HG03378 (cell line): ENCODE measurements around the gene BCAS3.
"Not testable (repeated sequence)": the region's sequence is repeated elsewhere in the genome, so short reads cannot be mapped to it uniquely, and the experiment has no call there.

ENCODE experiments used
- ATAC-seq: cut with Tn5 transposase; IDR thresholded peaks from one replicate; pipeline ENCODE4 v1.9.1; 2021; ENCODE audit warnings: mild to moderate bottlenecking, moderate library complexity; ENCODE audit not compliant: unreplicated experiment

BCAS3 gene

DNA sequence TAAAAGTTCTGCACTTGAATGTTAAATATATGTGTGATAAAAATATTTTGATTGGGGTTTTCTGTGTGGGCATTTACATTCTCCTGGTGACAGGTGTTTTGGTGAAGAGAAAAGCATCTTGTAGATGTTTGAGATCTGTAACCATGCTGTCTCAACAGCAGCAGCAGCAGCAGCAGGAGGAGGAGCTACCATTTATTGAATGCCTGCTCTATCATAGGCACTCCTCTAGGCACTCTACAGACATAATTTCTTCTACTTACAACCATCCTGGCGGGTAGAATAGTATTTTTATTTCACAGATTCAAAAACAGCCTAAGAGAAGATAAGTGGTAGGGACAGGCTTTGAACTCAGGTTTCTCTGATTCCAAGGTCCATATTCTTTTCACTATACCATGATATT, 562.3 kb downstream of the BCAS3 start:
- no peak for ATAC-seq

DNA sequence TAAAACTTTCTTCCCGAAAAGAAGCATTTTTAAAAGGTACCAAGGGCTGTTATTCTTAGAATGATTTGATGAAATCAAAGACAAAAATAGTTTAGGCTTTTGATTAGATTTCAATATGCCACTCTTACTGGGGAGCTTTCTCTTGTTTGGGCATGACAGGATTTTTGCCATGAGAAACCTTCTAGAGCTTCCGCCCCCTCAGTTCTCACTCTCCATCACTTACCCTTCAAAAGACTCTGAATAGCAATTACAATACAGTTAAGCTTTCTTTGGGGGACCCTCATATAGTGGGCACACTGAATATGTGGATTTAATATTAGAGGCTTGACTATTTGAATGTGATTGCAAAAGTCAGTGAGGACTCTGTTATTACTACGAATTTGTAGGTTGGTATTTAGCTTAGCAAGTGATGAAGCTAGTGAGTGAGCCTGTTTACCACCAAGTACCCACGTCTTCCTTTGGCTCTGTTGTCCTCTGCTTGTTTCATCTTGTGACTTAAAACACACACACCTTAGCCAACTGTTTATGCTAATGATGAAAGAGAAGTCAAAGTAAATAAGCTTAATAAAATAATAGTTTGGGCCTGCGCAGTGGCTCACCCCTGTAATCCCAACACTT, 563.3 kb downstream of the BCAS3 start:
- no peak for ATAC-seq

DNA sequence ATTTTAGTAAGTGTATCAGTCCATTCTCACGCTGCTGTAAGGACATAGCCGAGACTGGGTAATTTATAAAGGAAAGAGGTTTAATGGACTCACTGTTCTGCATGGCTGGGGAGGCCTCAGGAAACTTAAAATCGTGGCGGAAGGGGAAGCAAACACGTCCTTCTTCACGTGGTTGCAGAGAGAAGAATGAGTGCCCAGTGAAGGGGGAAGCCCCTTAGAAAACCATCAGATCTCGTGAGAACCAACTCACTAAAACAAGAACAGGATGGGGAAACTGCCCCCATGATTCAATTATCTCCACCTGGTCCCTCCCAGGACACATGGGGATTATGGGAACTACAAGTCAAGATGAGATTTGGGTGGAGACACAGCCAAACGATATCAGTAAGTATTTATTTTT, 567.3 kb downstream of the BCAS3 start:
- not testable (repeated sequence) for ATAC-seq

DNA sequence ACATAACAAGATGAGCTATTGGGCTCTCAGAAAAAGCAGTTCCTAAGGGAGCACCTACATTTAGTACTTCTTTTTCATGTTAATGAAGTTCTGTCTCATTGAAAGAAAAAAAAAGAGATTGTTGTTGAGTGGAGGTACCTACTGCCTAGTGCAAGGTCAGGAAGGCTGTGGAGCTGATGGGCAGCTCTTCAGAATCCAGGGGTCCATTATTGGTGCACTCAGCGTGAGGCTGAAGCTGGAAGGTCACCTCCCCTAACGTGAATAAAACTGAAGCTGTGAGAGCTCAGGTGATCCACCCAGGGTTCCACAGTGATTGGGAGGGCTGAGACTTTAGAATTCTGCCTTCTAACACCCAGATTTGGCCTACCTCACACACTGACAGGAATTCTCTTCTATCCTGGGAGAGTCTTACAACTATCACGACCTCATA, 568.1 kb downstream of the BCAS3 start:
- ATAC-seq, result no peak

DNA sequence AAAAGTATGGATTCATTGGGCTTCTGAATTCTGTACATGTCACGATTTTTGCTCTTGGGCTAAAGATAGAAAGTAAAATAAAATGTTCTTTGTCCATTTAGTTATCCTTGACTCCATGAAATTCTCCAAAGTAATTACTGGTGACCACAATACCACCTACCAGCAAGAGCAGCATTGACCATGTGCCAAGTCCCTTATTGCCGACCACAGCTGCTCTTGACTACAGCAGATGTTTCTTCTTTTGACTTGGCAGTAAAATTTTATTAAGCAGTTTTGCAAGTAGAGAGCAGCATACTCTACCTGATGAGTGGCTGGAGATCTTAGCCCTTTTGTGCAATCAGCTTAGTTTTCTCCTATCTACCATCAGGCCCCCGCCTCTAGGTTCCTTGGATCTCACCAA, 569.8 kb downstream of the BCAS3 start:
- no peak for ATAC-seq

DNA sequence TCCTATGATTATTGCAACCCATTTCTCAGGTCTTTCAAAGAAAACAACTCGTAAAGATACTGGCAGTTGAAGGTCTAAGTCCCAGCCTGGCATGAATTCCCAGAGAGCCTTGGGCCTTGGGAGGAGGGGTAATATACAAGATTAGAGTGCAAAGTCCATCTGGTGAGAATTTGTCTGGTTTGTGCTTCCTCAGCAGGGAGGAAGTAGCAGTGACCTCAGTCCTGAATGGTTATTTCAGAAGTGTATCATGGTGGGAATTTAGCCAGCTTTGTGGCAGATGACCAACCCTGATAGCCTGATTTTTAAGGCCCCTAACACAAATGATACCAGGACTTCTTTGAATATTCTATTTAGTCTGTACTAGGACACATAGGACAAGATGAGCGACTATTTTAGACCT, 570.7 kb downstream of the BCAS3 start:
- ATAC-seq, result no peak

DNA sequence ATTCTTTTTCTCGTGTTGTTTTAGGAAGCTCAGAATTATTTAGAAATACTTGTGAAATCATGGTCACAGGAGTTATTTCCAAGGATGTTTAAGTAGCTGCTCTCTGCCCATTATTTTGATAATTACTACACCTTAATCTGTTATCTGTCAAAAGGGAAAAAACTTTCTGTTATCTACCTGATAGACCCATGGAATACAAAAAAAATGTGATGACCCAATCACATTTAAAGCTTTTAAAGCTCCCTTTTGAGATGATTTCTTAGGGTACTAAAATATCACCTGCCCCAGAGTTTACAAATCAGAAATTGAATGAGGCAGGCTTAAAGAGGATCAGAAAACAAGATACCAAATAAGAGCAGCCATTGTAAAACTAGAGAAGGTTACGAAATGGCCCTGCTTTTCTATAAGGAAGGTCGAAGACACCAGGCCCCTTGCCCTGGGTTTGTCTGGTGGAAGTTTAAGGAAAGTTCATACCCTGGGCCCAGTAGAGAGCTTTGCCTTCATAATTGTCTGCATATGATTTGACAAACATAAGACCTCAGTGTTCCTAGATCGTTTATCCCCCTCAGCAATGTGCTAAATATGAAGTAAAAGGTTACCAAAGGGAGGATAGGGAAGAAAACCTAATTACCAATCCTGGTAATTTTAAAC, 572.1 kb downstream of the BCAS3 start:
- ATAC-seq, result no peak

DNA sequence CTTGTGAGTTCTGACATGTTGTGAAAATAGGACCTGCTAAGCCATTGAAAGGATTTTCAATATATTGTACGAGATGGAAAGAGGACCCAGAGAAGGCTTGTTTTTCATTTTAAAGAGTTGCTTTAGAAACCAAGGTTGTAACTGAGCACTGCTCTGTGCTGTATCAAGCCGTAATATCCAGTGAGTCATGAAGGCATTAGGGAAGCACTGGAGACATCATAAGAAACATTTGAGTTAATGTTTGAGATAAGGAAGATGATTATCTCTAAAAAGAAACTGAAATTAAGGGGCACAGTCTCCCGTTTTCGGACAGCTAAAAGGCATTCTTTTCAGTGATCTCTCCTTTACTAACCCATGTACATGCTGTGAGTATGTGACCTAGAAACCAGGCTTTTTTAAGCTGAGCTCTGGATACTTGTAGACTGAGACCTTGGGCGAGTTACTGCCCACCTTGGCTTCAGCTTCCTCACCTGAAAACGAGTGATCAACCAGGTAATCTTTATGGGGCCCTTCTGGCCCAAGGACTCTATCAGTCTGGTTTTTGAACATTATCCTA, 572.8 kb downstream of the BCAS3 start:
- no peak for ATAC-seq

DNA sequence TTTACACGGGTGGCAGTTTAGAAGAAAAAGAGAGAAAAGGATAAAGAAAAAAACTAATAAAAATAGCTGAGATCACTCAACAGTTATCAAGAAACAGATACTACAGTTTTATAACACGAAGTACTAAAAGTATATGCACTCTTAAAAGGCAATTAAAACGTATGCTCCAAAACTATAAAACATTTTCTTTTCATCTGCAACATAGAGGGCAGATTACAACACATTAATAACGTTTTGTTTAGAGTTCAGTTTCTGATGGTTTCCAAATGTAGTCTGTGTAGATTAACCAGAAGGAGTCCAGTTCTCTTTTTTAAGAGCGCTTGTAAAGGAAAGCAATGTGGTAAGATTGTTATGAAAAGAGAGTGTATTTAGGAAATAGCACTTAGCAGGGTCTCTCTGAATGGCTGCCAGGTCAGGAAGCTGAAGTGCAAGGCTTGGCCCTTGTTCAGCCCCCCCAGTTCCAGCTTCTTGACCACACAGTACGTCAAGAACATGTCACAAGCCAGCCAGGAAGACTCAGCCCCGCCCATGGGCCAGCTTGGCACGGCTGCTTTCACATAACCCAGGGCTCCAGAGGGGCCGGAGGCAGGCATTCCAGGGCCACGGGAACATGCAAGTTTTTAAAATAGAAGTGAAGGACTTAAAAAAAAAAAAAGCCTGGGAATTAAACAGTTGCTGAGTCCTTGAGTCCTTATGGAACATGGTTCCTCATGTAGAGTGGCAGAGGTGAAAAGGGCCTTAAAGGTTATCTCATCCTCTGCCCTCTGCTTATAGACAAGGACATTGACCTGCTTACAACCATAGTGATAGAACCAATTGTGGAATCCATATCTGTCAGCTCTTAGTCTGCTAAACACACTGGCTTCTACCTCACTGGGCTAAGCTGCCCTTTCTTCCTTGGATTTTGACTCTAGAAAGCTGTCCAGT, 574.6 kb downstream of the BCAS3 start:
- no peak for ATAC-seq

DNA sequence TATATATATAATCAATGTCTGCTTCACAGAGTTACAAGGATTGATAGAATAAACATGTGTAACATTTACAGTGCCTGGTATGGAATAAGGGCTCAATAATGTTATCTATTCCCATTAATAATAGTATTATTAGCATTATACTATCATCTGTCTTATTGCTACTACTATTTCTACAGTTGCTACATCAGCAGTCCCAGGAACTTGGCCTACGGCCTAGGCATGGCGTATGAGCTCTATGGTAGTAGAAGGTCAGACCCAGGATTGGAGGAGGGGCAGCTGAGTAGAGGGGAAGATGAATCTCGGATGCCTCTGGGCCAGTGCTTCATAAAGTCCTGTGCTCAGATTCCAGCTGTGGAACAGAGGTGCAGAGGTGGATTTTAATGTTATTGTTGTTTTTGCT, 575.7 kb downstream of the BCAS3 start:
- ATAC-seq, result no peak

DNA sequence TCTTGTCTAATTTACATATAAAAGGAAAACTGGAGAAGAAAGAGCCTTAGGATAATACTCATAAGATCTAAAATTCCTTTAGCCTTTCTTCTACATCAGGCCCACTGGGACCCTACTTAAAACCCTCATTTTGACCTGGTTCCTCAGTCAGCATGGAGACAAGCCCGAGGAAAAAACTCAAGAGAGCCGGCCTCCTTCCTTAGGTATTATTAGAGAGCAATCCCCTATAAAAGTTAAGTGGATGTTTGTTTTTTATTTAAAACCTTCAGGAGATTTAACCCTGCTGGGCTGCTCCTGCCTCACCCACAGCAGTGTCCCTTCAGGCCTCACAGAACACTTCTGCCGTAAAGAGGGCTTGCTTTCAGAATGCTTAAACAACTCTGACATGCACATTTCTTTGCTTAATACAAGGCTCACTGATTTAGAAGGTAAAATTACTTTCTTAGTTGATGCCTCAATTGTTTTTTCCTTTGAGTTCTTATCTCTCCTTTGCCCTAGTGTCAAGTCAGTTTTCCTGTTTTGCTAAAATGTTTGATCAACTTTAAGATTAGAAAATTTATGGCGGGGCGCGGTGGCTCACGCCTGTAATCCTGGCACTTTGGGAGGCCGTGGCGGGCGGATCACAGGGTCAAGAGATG, 576.4 kb downstream of the BCAS3 start:
- no peak for ATAC-seq

DNA sequence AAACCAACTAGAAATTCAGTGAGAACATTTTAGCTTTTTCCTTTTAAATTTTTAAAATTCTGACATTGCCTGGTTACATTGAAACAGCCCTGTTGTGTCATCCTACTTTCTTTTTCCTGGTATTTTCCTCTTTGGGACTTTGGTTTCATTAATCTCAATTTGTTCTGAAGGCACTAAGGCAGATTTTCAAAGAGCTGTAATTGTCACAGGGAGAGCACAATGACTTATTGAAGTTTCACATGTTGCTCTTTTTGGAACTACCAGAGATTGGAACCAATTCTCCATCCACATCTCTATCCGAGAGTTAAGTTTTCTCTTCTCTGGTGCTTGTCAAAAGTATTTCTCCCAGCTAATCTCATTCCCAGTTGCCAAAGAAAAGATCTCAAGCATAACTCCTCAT, 577.3 kb downstream of the BCAS3 start:
- ATAC-seq, result no peak

DNA sequence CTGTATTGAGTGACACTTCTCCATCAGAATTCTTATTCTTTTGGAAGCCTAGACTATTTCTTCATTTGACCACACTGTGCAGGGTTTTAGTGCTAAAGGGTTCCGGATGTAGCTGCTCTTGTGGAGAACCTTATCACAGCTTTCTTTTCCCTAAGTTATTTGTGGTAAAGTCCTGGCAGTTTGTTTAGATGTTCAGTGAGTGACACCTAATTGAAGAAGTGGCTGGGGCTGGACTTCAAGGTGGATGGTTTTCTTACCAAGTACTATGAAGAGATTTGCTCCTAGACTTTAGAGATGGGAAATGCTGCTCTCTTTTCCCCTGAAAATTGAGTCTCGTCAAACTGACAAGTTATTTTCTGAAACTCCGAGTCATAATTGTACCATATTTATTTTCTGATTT, 578.0 kb downstream of the BCAS3 start:
- ATAC-seq, result no peak

DNA sequence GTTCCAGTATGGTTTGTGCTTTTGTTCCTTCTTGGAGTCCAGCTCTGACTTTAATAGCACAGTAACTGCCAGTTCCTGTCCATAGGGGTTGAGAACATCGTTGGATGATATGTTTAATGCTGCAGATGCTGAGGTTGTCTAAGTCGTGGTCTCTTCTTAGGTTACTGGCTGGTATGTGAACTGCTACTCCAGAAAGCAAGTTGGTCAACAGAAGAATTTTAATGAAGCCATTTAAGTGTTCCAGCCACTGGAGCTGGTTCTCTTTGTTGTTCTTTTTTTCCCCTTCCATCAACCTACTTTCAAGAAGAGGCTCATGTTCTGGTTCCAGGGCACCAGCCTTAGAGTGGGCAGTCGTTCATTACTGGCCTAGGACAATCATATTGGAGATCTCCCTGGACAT, 581.7 kb downstream of the BCAS3 start:
- ATAC-seq, result no peak

DNA sequence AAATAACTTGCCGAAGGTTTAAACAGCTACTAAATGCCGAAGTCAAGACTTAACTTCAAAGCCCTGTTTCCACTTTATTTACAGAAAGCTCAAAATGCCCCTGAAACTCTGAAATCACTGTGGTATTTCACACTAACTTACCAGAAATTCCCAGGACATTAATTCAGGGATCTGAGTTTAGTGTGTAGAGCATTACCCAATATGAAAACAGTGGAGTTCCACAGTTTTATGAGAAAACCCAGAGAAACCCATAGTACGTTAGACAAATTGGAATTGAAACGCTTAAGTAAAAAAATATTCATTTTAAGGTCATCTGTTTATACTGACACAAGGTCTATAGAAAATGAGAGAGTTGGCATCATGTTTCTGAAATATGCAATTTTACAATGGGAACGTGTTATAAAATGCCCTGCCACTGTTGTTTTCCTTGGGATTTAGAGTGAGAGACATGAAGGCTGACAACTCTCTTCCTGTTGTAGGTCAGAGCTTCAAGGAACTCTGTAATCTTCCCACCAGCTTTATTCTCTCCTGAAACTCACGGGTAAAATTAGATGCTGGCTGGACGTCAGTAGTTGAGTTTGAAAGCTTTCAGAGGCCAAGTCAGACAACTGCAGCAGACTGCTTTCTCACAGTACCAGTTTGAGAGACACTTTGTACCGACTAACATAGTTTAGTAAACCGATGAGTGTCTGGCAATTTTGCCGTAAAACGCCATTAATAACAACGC, 582.6 kb downstream of the BCAS3 start:
- ATAC-seq, result no peak

DNA sequence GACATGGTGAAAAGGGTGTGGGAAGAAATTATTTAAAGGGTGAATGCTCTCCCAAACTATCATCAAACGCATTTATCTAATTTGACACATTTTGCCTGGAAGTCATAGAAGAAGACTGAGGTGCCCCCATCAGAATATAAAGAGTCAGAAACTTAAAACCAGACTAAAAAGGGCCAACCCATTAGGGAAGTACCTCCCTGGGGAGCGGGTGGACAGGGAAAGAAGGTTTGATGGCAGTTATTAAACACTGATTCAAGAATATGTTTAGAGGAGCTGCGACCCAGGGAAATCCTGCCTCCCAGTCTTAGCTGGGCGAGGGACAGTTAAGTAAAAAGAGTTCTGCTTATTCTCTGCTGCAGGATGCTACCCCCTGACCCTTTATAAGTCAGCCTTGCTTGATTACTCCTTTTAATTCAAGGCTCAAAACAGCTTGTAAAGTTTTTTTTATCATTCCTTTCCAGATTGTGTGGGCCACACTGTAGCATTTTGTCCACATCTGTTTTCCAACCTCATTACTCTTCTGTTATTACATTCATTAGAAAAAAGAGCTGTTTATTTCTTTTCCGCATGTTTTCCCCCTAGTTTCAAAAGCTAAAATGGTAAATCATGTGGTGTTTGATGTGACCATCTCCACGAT, 583.5 kb downstream of the BCAS3 start:
- no peak for ATAC-seq

DNA sequence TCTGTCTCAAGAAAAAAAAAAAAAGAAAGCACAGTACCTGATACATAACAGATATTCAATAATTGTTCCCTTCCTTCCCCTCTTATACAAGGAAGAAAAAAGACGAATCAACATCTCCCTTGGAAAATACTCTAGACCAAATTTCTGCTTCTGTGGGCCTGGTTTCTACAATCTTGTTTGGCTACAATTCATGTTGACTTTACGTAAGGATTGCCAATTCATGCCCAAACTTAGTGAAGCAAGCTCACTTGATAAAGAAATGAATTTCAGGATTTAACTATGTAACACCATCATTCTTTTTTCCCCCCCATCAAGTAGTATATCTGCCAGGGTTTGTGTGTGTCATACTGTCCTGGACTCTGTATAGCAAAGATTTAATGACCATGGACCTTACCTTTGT, 587.7 kb downstream of the BCAS3 start:
- ATAC-seq, result no peak

DNA sequence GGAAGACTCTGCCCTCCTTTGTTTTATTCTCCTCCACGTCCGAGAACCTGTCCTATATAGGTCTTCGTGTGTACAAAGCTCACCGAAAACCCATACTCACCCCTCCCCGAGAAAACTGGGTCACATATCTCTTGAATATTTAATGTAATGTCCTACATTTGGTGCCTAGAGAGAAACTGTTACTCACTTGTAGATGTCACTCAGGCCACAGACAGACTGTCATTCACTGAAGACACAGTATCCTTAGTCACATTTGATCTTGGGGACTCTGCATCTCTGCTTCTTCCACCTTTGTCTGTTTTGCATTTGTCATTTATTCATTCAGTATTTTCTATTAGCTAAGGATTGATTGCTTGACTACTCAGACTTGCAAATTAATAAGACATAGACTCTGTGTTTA, 590.2 kb downstream of the BCAS3 start:
- ATAC-seq, result no peak

DNA sequence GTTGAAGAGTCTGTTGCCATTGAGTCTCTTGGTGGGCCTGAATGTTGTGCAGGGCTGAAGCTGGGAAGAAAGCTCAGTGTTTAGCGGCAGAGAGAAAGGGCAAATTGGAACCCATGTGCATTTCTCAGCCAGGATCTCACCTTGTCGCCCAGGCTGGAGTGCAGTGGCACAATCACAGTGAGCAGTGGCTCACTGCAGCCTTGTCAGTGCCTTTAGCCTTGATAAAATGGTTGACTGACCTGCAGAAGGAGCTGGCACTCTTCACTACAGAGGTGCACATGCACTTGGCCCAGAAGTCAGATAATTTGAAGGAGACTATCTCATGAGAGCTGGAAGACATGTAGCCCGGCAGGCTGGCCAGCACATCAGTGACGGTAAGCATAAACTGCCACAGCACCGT, 597.7 kb downstream of the BCAS3 start:
- no peak for ATAC-seq

DNA sequence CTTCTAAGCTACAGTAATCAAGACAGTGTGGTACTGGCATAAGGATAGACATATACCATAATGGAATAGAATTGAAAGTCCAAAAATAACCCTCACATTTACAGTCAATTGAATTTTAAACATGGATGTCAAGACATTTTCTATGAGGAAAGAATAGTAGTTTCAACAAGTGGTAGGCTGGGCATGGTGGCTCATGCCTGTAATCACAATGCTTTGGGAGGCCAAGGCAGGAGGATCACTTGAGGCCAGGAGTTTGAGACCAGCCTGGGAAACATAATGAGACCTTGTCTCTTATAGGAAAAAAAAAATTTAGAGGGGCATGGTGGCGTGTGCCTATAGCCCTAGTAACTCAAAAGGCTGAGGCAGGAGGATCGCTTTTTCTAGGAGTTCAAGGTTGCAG, 599.2 kb downstream of the BCAS3 start:
- ATAC-seq, result no peak
